Heart left ventricle (tissue), 16 donors: ENCODE measurements around the gene B3GLCT. TPM values are rescaled to one million over a fixed set of nuclear protein-coding genes. Genes with fewer than 3 reads are reported as not detected.

Source experiments
- ATAC-seq, 4 donors: fragments of 200-7000 bp; cut with Tn5 transposase; one replicate each; pipeline ENCODE4 v1.9.1; 2020 to 2022; ENCODE audit warnings: moderate library complexity in 4 of 4, mild to moderate bottlenecking in 3 of 4, moderate number of reproducible peaks in 1 of 4
- DNase-seq, 5 donors: peaks; one replicate each; pipeline ENCODE4 v3.0.0-alpha.2; 2020
- H3K27ac ChIP-seq, 12 donors: fragments of 200-600 bp; sonication (generic) in 4 of 12; one replicate each; pipeline versions ENCODE4 v1.5.0 to v1.8.0; 2016 to 2022; ENCODE audit warnings: mild to moderate bottlenecking in 2 of 12
- H3K27me3 ChIP-seq, 9 donors: fragments of 200-600 bp; sonication (generic) in 2 of 9; one replicate each; pipeline versions ENCODE4 v1.5.1 to v1.8.0; 2016 to 2022; ENCODE audit warnings: mild to moderate bottlenecking in 3 of 9
- H3K36me3 ChIP-seq, 9 donors: fragments of 200-600 bp; sonication (generic) in 2 of 9; one replicate each; pipeline versions ENCODE4 v1.5.0 to v1.8.0; 2018 to 2022; ENCODE audit warnings: mild to moderate bottlenecking in 2 of 9
- H3K4me1 ChIP-seq, 12 donors: fragments of 200-600 bp; sonication (generic) in 4 of 12; one replicate each; pipeline versions ENCODE4 v1.5.0 to v1.8.0; 2016 to 2022; ENCODE audit warnings: mild to moderate bottlenecking in 3 of 12
- H3K4me3 ChIP-seq, 12 donors: fragments of 200-600 bp; sonication (generic) in 4 of 12; one replicate each; pipeline versions ENCODE4 v1.5.0 to v1.8.0; 2017 to 2022; ENCODE audit warnings: mild to moderate bottlenecking in 9 of 12, moderate library complexity in 4 of 12
- H3K9me3 ChIP-seq, 12 donors: fragments of 200-600 bp; sonication (generic) in 4 of 12; one replicate each; pipeline versions ENCODE4 v1.5.0 to v1.8.0; 2016 to 2022; ENCODE audit warnings: mild to moderate bottlenecking in 1 of 12
- POLR2A ChIP-seq, 2 donors: fragments of 450-650 bp; IDR thresholded peaks; one replicate each; pipeline ENCODE4 v1.6.1; 2017; ENCODE audit warnings: antibody characterized with exemption in 2 of 2, mild to moderate bottlenecking in 2 of 2, moderate library complexity in 2 of 2
- WGBS, 4 donors: extraction: QIAGEN DNeasy Blood & Tissue Kit in 2 of 4; methylation state at CpG; one replicate each; pipeline versions ENCODE4 v1.1.5 to v1.1.7; 2013 to 2018; 5-methylcytosine and 5-hydroxymethylcytosine counted together
- intact Hi-C, 10 donors: fragments of 100-400 bp; cut with DNase I; formaldehyde crosslinking; loops; one replicate each; pipeline versions ENCODE4 v1.11.1 to v1.14.2; 2022
- polyA plus RNA-seq, 2 donors: library from polyadenylated mRNA; stranded (reverse); fragments of 200-250 nt; gene quantifications; one replicate each; pipeline ENCODE4 v1.2.3, GENCODE V29; 2013
- total RNA-seq, 9 donors: library from RNA; depleted of rRNA in 2 of 9; stranded (reverse); fragments of >200 nt in 2 of 9; fragmentation: NEBNext Ultra II Directional in 3 of 9; extraction: Animal tissue kit (Norgen Biotek cat#: 25700) in 3 of 9; gene quantifications; one replicate each; pipeline versions ENCODE4 v1.1.0 to v1.2.4, GENCODE V29; 2016 to 2023
- TF ChIP-seq, protein P1 (sequence below), 12 donors: fragments of 200-600 bp; sonication (generic) in 4 of 12; IDR thresholded peaks; one replicate each; pipeline versions ENCODE4 v1.5.0 to v1.8.0; 2018 to 2022; ENCODE audit warnings: antibody characterized with exemption in 12 of 12, mild to moderate bottlenecking in 5 of 12
- donor health status: ischemic (EF 13 %, LVEDD 7.1; RV severe dilation, severe dysfunction).
- donor health status: healthy with polysubstance abuse.
- donor health status: DM: no; HTN: yes; CAD: no.
- donor health status: DM: no; HTN: no; CAD: no.
- donor health status: ischemic (EF 25% LVEDD 6.9; RV normal size, moderate dysfunction).
- donor health status: ischemic (EF 25% LVEDD 5.7; RV mildly dilated, moderate dysfunction).
- donor health status: healthy.
- donor health status: DM: yes; HTN: yes; CAD: no.
- donor health status: ischemic (EF 35%, LVEDD 5.7; RV mildly dilated, moderate dysfunction).
- donor health status: nonischemic (EF 11% LVEDD 7.7; RV severe dilation, severe dysfunction).
- donor health status: DM: yes; HTN: yes; CAD: no.
- donor health status: PGD.
- donor health status: ischemic (EF 29% LVEDD 5.4; RV normal size, mild dysfunction).
- donor health status: nonischemic (EF 23%, LVEDD 6.1; RV moderate dilation, normal function).

B3GLCT gene
- total and polyA plus RNA-seq, 11 donors = 5.5 to 27.2 (median 20.3) TPM

DNA sequence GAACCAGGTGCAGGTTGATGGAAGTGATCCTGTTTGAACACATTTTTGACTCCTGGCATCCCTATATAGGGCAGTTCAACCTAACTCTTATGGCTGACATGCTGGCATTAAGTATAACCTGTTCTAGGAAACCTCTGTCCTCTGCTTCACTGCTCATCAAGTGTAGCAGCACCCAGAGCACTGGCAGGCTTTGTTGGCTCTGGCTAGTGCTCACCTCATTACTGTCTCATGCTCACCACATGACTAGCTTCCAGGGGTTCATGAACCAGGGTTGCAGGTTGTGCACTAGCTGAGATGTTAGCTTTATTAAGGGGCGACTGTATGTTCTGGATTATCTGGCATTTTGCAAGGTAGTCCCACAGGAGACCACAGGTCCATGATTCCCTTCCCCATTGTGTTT, 63.6 kb downstream of the B3GLCT start:
- Histone ChIP-seq H3K9me3 (peaks cover 0 to 12% (median 6%) of the 10 kb centered on the region in 12 donors), H3K4me1 (peaks cover 0 to 14% (median 0%) of the 10 kb centered on the region in 12 donors), H3K27ac (no peak overlapping the region), H3K4me3 (no peak overlapping the region), H3K27me3 (no peaks in the 10 kb centered on the region), H3K36me3 (peaks cover 0 to 28% (median 16%) of the 10 kb centered on the region in 9 donors)
- 100% methylated on average over 1 of the region's 1 CpG for WGBS, 4 donors
- intact Hi-C loops = no loop called here
- TF ChIP-seq, protein P1, sequence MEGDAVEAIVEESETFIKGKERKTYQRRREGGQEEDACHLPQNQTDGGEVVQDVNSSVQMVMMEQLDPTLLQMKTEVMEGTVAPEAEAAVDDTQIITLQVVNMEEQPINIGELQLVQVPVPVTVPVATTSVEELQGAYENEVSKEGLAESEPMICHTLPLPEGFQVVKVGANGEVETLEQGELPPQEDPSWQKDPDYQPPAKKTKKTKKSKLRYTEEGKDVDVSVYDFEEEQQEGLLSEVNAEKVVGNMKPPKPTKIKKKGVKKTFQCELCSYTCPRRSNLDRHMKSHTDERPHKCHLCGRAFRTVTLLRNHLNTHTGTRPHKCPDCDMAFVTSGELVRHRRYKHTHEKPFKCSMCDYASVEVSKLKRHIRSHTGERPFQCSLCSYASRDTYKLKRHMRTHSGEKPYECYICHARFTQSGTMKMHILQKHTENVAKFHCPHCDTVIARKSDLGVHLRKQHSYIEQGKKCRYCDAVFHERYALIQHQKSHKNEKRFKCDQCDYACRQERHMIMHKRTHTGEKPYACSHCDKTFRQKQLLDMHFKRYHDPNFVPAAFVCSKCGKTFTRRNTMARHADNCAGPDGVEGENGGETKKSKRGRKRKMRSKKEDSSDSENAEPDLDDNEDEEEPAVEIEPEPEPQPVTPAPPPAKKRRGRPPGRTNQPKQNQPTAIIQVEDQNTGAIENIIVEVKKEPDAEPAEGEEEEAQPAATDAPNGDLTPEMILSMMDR (IDR thresholded peaks at IDR 0.05) = no peak
- no peak for TF ChIP-seq POLR2A (IDR thresholded peaks at IDR 0.05)
- DNase-seq (no peak), ATAC-seq (peak in 1 of 4 donors; percentile 53)

DNA sequence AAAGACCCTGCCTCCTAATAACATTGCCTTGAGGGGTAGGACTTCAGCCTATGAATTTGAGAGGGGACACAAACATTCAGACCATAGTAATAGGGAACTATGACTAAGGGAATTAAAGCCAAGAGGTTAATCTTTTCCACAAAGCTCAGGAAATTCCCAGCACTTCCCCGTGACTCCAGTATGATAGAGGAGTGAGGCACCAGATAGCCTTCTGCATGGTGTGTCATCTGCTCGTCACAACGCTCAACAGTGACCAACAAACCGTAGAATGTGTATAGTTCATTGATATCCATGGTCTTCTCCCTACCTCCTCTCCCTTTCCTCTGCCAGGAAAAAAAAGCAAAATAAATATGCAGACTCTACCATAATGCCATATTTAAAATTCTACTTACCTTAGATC, 64.4 kb downstream of the B3GLCT start:
- H3K27me3 ChIP-seq = no peaks in the 10 kb centered on the region
- WGBS, 4 donors = 87 to 97% (median 92%) methylated on average over 4 of the region's 4 CpGs
- peaks cover 0 to 14% (median 0%) of the 10 kb centered on the region in 12 donors for H3K4me1 ChIP-seq
- H3K9me3 ChIP-seq = peaks cover 0 to 4% (median 0%) of the 10 kb centered on the region in 12 donors
- DNase-seq (no peak), ATAC-seq (no peak)
- peaks cover 0 to 28% (median 16%) of the 10 kb centered on the region in 9 donors for H3K36me3 ChIP-seq
- TF ChIP-seq, protein P1 (IDR thresholded peaks at IDR 0.05) = no peak
- no peak for TF ChIP-seq POLR2A (IDR thresholded peaks at IDR 0.05)
- H3K4me3 ChIP-seq = no peak overlapping the region
- H3K27ac ChIP-seq = no peak overlapping the region
- intact Hi-C loops = no loop called here

DNA sequence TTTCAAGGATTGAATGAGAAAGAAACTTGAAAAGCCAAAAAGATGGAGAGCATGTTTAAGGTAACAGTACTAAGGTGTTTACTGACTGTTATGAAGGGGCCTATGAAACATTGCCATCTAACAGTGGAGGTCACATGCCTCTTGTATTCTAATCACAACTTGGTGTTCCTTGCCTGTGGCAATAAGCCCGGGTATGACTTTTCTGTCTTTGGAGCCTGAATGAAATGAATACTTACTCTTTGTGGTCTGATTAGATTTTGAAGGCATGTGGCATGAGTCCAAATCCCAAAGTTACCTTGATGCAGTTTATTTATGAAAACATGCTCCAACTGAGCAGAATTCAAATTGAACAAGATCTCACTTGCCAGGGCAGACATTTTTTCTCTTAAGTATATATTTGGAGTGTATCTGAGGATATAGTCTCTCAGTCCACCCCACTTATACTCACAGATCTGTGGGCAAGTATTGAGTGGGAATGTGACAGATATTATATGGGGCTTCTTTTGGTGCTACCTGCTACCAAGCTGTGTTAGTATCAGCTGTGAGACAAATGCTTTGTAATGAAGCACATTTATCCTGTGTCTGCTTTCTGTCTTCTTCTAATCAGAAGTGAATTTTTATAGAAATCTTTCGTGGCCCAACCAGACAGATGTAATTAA, 67.5 kb downstream of the B3GLCT start:
- no peak overlapping the region for H3K4me3 ChIP-seq
- 47 to 60% (median 51%) methylated on average over 2 of the region's 2 CpGs for WGBS, 4 donors
- peaks cover 0 to 14% (median 0%) of the 10 kb centered on the region in 12 donors for H3K4me1 ChIP-seq
- intact Hi-C loops = loop anchor here in 1 of 10 donors (5.0 kb wide), 1 partner anchor 45 kb away; no protein-coding TSS in a partner anchor
- TF ChIP-seq POLR2A (IDR thresholded peaks at IDR 0.05) = no peak
- TF ChIP-seq, protein P1 (IDR thresholded peaks at IDR 0.05) = no peak
- H3K27ac ChIP-seq = peak overlapping the region in 9 of 12 donors; percentile 18 to 75 (median 56)
- H3K27me3 ChIP-seq = no peaks in the 10 kb centered on the region
- H3K9me3 ChIP-seq = peaks cover 0 to 19% (median 14%) of the 10 kb centered on the region in 12 donors
- peaks cover 0 to 32% (median 13%) of the 10 kb centered on the region in 9 donors for H3K36me3 ChIP-seq
- peak in 2 of 5 donors; percentile 27 to 35 for DNase-seq
- ATAC-seq = peak; percentile 81 to 93 (median 88)

DNA sequence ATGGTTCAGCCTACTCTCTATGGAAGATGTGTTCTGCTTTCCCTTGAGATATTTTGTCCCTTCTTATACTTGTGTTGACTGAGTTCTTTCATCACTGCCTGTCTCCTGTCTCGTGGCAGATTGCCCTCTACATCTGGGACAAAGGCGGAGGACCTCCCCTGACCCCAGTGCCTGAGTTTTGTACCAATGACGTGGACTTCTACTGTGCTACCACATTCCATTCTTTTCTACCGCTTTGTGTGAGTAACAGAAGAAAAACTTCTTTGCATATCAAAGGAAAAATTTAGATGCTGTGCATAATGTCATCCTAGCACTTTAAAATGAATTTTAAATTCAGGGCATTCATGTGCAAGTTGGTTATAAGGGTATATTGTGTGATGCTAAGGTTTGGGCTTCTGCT, 74.6 kb downstream of the B3GLCT start:
- Histone ChIP-seq H3K27ac (peak overlapping the region in 1 of 12 donors; percentile 9), H3K9me3 (peaks cover 0 to 25% (median 14%) of the 10 kb centered on the region in 12 donors), H3K4me3 (no peak overlapping the region), H3K36me3 (peaks cover 0 to 49% (median 32%) of the 10 kb centered on the region in 9 donors), H3K4me1 (peaks cover 0 to 16% (median 0%) of the 10 kb centered on the region in 12 donors), H3K27me3 (no peaks in the 10 kb centered on the region)
- ATAC-seq (peak; percentile 59 to 86 (median 72)), DNase-seq (peak in 3 of 5 donors; percentile 34 to 53 (median 35))
- TF ChIP-seq, protein P1 (IDR thresholded peaks at IDR 0.05) = no peak
- no peak for TF ChIP-seq POLR2A (IDR thresholded peaks at IDR 0.05)
- 62 to 66% (median 64%) methylated on average over 4 of the region's 4 CpGs for WGBS, 4 donors
- intact Hi-C loops = no loop called here
